Thymus (tissue), 14 donors: ENCODE results near the gene DNAH10. TPM values are rescaled to one million over a fixed set of nuclear protein-coding genes. Genes with fewer than 3 reads are reported as not detected.
A peak's percentile ranks its signal among the peaks of the same experiment; 100 is the strongest.

ENCODE experiments used
- DNase-seq, 9 donors: peaks; one replicate each; pipeline ENCODE4 v3.0.0-alpha.2; 2013; ENCODE audit warnings: low spot score in 9 of 9, low read depth in 6 of 9, missing footprints in 1 of 9
- H3K27ac ChIP-seq, 2 donors: one replicate each; pipeline ENCODE4 v1.5.1; 2013; ENCODE audit warnings: control low read depth in 1 of 2, low read depth in 1 of 2, low read length in 1 of 2, mild to moderate bottlenecking in 1 of 2, moderate library complexity in 1 of 2
- H3K27me3 ChIP-seq, 2 donors: one replicate each; pipeline ENCODE4 v1.5.1; 2013; ENCODE audit warnings: low read length in 1 of 2; ENCODE audit not compliant: control insufficient read depth in 2 of 2, insufficient read depth in 1 of 2
- H3K36me3 ChIP-seq, 2 donors: one replicate each; pipeline ENCODE4 v1.5.1; 2013; ENCODE audit warnings: low read length in 1 of 2, mild to moderate bottlenecking in 1 of 2, moderate library complexity in 1 of 2; ENCODE audit not compliant: control insufficient read depth in 2 of 2, insufficient read depth in 2 of 2
- H3K4me1 ChIP-seq, 2 donors: one replicate each; pipeline ENCODE4 v1.5.1; 2013; ENCODE audit warnings: low read length in 2 of 2; ENCODE audit not compliant: control insufficient read depth in 2 of 2, insufficient read depth in 2 of 2
- H3K4me3 ChIP-seq, 2 donors: one replicate each; pipeline ENCODE4 v1.5.1; 2013; ENCODE audit warnings: low read length in 2 of 2, control low read depth in 1 of 2, mild to moderate bottlenecking in 1 of 2
- H3K9me3 ChIP-seq, 2 donors: one replicate each; pipeline ENCODE4 v1.5.1; 2013; ENCODE audit warnings: low read length in 1 of 2, mild to moderate bottlenecking in 1 of 2; ENCODE audit not compliant: control insufficient read depth in 2 of 2, insufficient read depth in 1 of 2
- WGBS: extraction: QIAGEN DNeasy Blood & Tissue Kit; methylation state at CpG from one replicate; pipeline ENCODE4 v1.1.7; 2013; 5-methylcytosine and 5-hydroxymethylcytosine counted together
- long read RNA-seq, 10 donors: transcript quantifications; one replicate each; lab custom pipeline, GENCODE V29; 2026
- polyA plus RNA-seq: library from polyadenylated mRNA; stranded (reverse); fragments of 200-250 nt; gene quantifications from one replicate; pipeline ENCODE4 v1.2.3, GENCODE V29; 2013
- total RNA-seq: library from RNA; stranded (reverse); fragments of 120-200 nt; gene quantifications from one replicate; pipeline ENCODE4 v1.2.4, GENCODE V29; 2013
- donor health status: healthy.

DNAH10 gene, protein sequence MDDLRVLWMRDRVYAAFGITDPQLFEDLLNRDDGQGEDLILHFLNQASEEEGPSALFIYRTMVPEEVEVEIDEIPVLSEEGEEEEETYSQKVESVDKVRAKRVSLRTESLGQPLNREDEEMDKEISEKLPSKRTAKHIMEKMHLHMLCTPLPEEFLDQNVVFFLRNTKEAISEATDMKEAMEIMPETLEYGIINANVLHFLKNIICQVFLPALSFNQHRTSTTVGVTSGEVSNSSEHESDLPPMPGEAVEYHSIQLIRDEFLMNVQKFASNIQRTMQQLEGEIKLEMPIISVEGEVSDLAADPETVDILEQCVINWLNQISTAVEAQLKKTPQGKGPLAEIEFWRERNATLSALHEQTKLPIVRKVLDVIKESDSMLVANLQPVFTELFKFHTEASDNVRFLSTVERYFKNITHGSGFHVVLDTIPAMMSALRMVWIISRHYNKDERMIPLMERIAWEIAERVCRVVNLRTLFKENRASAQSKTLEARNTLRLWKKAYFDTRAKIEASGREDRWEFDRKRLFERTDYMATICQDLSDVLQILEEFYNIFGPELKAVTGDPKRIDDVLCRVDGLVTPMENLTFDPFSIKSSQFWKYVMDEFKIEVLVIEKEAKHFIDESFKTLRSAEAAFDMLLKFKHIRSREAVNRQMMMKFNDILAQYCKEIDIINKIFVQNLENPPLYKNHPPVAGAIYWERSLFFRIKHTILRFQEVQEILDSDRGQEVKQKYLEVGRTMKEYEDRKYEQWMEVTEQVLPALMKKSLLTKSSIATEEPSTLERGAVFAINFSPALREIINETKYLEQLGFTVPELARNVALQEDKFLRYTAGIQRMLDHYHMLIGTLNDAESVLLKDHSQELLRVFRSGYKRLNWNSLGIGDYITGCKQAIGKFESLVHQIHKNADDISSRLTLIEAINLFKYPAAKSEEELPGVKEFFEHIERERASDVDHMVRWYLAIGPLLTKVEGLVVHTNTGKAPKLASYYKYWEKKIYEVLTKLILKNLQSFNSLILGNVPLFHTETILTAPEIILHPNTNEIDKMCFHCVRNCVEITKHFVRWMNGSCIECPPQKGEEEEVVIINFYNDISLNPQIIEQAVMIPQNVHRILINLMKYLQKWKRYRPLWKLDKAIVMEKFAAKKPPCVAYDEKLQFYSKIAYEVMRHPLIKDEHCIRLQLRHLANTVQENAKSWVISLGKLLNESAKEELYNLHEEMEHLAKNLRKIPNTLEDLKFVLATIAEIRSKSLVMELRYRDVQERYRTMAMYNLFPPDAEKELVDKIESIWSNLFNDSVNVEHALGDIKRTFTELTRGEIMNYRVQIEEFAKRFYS (N-terminal part only)
- total RNA-seq = 0.47 TPM
- 0.82 TPM for polyA plus RNA-seq
- long read RNA-seq, donor 1 = 0 reads
- long read RNA-seq, donor 2 = 0 reads
- long read RNA-seq, donor 3 = 0 reads
- long read RNA-seq, donor 4, partial matches to known transcripts = 0 of 14 reads
- long read RNA-seq, donor 4, other reads (novel, unspliced or antisense) = 14 of 14 reads
- long read RNA-seq, donor 5 = 0 reads
- long read RNA-seq, donor 6 = 0 reads
- long read RNA-seq, donor 7 = 0 reads
- long read RNA-seq, donor 8 = 0 reads
- long read RNA-seq, donor 9 = 0 reads
- long read RNA-seq, donor 10 = 0 reads

DNA sequence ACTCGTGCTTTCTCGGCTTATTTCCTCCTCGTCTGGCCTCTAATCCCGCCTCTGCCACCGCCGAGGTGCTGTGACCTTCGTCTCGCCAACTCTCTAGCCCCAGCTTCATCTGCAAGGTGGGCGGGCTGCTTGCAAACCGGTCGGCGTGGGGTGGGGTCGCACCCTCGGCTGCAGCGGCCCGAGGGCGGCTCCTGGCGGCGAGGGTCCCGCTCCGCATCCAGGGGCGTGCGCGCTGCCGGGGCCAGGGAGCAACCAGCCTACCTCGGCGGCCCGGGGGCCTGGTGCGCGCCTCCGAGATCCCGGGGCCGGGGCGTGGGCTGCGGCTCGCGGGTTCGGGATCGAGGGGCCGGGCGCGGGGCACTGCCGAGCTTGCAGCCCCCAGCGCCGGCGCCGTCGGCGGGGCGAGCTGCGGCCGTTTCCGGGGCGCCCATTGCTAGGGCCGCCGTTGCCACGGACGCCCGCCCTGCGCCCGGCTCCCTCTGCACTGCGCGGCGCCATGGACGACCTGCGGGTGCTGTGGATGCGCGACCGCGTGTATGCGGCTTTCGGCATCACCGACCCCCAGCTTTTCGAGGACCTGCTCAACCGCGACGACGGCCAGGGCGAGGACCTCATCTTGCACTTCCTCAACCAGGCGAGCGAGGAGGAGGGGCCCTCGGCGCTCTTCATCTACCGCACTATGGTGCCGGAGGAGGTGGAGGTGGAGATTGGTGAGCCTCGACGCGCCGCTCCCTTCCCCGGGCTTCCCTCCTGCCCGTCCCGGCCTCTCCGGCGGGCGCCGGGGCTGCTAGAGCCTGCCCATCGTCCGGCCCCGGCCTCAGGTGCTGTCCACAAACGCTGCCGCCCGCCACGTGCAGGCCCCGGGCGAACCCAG lies at the start of gene DNAH10:
DNAH10 (plus strand) TSS at position 461 of the 874 bp plus-strand sequence; CDS start at position 497, 36 bp downstream.
- H3K4me1 ChIP-seq = peaks cover 3 to 11% of the 10 kb centered on the region in 2 donors
- peak within 1 kb of the TSS; percentile 48 to 80 for H3K4me3 ChIP-seq
- no peaks in the 10 kb centered on the region for H3K9me3 ChIP-seq
- peaks cover 0 to 10% of the 10 kb centered on the region in 2 donors for H3K27me3 ChIP-seq
- H3K36me3 ChIP-seq = peaks cover 0 to 9% of the 10 kb centered on the region in 2 donors
- DNase-seq = peak in 8 of 9 donors; percentile 25 to 79 (median 46)
- no peak within 1 kb of the TSS for H3K27ac ChIP-seq
- WGBS = 2% methylated on average over 105 of the region's 105 CpGs

DNA sequence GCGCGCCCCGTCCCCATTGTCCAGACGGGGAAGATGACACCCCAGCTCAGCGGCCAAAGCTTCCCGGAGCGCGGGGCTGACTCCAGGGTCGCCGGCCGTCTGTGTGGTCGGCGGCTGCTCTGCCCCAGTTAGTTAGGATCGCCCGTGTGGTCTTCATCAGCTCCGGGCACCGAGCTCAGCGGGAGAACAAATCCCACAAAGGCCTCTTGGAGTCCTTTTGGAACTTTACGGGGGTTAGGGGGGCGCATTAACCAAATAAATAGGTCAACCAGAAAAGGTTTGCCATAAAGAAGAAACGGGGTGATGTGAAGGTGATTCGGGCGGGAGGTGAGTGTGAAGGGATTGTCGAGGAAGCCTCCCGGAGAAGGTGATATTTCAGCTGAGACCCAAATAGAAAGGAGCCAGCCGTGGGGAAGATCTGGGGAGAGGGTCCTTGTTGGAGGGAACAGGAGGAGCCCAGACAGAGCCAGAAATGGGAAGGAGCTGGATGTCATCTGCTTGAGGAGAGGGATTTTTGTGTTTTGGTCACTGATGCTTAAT lies 49.3 kb upstream of the DNAH10 start:
- under 1% methylated on average over 26 of the region's 26 CpGs for WGBS
- Histone ChIP-seq H3K4me3 (peak overlapping the region; percentile 82 to 96), H3K36me3 (no peaks in the 10 kb centered on the region), H3K4me1 (peaks cover 12 to 24% of the 10 kb centered on the region in 2 donors), H3K27me3 (no peaks in the 10 kb centered on the region), H3K9me3 (no peaks in the 10 kb centered on the region), H3K27ac (no peak overlapping the region)
- peak in 1 of 9 donors; percentile 8 for DNase-seq

DNA sequence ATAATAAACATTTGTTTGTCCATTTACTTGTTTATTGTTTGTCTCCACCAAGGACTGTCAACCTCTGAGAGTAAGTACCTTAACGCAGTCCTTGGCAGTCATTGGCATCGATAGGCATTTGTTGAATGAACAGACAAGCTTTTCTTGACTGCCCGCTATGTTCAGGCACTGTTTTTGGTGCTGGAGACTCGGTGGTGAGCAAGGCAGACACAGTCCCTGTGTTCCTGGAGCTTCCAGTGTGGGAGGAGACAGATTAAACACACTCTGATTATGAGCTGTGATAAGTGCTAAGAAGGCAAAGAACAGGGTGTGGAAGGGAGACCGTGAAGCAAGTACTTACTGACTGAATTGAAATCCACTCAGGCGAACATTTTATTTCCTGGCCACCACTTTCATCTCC lies 48.7 kb upstream of the DNAH10 start:
- DNase-seq = peak in 1 of 9 donors; percentile 13
- H3K27me3 ChIP-seq = no peaks in the 10 kb centered on the region
- peak overlapping the region; percentile 82 to 96 for H3K4me3 ChIP-seq
- peaks cover 12 to 24% of the 10 kb centered on the region in 2 donors for H3K4me1 ChIP-seq
- H3K27ac ChIP-seq = no peak overlapping the region
- no peaks in the 10 kb centered on the region for H3K9me3 ChIP-seq
- no peaks in the 10 kb centered on the region for H3K36me3 ChIP-seq
- 29% methylated on average over 6 of the region's 6 CpGs for WGBS

DNA sequence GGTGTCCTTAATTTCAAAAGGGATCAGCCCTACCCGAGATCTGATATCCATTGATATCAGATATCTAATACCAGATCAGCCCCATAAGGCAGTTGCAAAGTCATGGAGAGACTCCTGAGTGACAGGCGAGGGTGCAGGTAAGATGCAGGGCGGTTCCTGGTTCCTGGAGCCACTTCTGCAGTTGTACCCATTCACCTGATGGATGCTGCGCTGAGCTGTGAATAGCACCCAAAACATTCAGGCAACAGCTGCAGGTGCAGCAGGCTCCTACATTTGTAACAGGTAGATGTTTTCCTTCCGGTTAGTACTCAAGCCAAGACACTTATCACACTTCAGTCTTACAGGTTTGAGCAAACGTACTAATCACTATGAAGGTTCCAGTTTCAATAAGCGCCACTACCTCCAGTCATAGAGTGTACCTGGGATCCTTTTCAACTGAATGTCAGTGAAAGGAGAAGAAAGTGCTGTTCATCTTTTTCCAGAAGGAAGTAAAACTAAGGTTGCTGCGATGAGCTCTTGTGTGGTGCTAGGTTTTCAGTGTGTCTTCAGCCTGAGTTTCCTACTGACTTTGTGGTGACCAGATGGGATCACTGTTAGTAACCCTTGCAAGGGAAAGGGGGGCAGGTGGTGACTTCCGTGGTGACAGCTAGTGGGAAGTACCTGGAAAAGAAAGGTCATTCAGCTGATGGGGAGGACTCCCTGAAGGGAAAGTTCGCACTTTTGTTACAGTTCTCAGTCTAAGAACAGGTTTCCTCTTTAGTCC lies 48.1 kb upstream of the DNAH10 start:
- Histone ChIP-seq H3K9me3 (no peaks in the 10 kb centered on the region), H3K4me1 (peaks cover 12 to 24% of the 10 kb centered on the region in 2 donors), H3K27me3 (no peaks in the 10 kb centered on the region), H3K4me3 (peak overlapping the region in 1 of 2 donors; percentile 82), H3K36me3 (no peaks in the 10 kb centered on the region), H3K27ac (no peak overlapping the region)
- DNase-seq = peak in 2 of 9 donors; percentile 2 to 27
- 70% methylated on average over 10 of the region's 10 CpGs for WGBS

DNA sequence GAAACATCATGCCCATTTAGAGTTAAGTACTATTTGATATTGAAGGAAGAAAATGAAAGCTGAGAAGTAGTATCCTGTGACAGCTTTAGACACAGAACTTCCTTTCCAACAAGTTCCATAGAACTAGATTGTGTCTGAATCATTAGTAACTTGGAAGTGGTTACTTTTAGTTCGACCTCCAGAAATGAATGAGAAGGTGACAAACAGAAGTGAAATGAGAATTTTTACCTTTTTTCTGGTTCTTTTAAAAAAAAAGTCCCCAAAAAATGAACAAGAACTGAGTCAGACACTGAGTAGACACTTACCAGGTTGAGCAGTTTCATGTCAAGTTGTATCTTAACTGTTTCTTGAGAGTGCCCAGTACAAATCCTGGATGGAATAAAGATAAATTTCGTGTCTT lies 46.9 kb upstream of the DNAH10 start:
- no peak overlapping the region for H3K27ac ChIP-seq
- no peak overlapping the region for H3K4me3 ChIP-seq
- no peak for DNase-seq
- no peaks in the 10 kb centered on the region for H3K27me3 ChIP-seq
- no peaks in the 10 kb centered on the region for H3K9me3 ChIP-seq
- peaks cover 12 to 24% of the 10 kb centered on the region in 2 donors for H3K4me1 ChIP-seq
- 52% methylated on average over 2 of the region's 2 CpGs for WGBS
- H3K36me3 ChIP-seq = peaks cover 7 to 9% of the 10 kb centered on the region in 2 donors

DNA sequence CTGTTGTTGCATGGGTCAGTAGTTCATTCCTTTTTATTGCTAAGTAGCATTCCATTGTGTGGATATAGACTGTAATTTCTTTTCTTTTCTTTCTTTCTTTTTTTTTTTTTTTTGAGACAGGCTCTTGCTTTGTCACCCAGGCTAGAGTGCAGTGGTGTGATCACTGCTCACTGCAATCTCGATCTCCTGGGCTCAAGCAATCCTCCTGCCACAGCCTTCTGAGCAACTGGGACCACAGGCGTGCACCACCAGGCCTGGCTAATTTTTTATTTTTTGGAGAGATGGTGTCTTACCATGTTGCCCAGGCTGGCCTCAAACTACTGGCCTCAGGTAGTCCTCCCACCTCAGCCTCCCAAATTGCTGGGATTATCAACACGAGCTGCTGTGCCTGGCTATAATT lies 44.8 kb upstream of the DNAH10 start:
- peaks cover 12 to 19% of the 10 kb centered on the region in 2 donors for H3K4me1 ChIP-seq
- DNase-seq = no peak
- over 99% methylated on average over 3 of the region's 3 CpGs for WGBS
- H3K27me3 ChIP-seq = no peaks in the 10 kb centered on the region
- peaks cover 11 to 28% of the 10 kb centered on the region in 2 donors for H3K36me3 ChIP-seq
- peaks cover 0 to 3% of the 10 kb centered on the region in 2 donors for H3K9me3 ChIP-seq
- H3K27ac ChIP-seq = no peak overlapping the region
- no peak overlapping the region for H3K4me3 ChIP-seq

DNA sequence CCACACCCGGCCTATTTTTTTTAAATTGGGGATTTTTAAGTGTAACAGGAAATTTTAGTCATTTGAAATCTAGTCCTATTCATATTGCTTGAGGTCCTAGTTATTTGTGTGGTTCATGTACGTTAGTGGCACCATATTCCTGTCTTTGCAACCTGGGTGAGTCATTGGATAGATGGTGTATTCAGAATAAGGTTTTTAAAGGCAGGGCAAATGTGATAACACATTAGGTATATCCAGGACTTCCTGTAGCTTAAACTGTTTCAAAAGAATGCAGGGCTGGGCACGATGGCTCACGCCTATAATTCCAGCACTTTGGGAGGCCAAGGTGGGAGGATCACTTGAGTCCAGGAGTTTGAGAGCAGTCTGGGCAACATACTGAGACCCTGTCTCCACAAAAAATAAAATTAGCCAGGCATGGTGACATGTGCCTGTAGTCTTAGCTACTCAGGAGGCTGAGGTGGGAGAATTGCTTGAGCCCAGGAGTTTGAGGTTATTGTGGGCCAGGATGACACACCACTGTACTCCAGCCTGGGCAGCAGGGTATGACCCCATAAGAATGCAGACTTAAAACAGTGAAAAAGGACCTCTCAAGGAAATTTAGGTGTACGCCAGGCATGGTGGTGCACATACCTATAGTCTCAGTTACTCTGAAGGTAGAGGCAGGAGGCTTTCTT lies 41.8 kb upstream of the DNAH10 start:
- DNase-seq = no peak
- WGBS = 97% methylated on average over 5 of the region's 5 CpGs
- H3K27ac ChIP-seq = no peak overlapping the region
- no peak overlapping the region for H3K4me3 ChIP-seq
- H3K27me3 ChIP-seq = no peaks in the 10 kb centered on the region
- peaks cover 0 to 3% of the 10 kb centered on the region in 2 donors for H3K9me3 ChIP-seq
- peaks cover 6 to 7% of the 10 kb centered on the region in 2 donors for H3K4me1 ChIP-seq
- peaks cover 18 to 44% of the 10 kb centered on the region in 2 donors for H3K36me3 ChIP-seq
